Smooth muscle cell (in vitro differentiated cells): ENCODE results near the gene DCAF8. TPM values are rescaled to one million over a fixed set of nuclear protein-coding genes. Genes with fewer than 3 reads are reported as not detected.

Experiments used
- DNase-seq: peaks from one replicate; lab custom pipeline; 2025; ENCODE audit not compliant: unreplicated experiment; lab: John Stamatoyannopoulos, UW
- H2AFZ ChIP-seq: fragments of 200-600 bp; sonication (generic); 2 replicates; pipeline ENCODE4 v1.6.0; 2016; ENCODE audit warnings: antibody characterized with exemption, low read depth, mild to moderate bottlenecking
- H3F3A ChIP-seq: fragments of 200-600 bp; sonication (generic); 2 replicates; pipeline ENCODE4 v1.6.0; 2017; ENCODE audit warnings: antibody characterized with exemption, low read depth
- H3K27ac ChIP-seq: fragments of 200-600 bp; sonication (generic); 2 replicates; pipeline ENCODE4 v1.5.1; 2016; ENCODE audit warnings: low read depth, mild to moderate bottlenecking
- H3K27me3 ChIP-seq: fragments of 200-600 bp; sonication (generic); 2 replicates; pipeline ENCODE4 v1.6.1; 2016; ENCODE audit warnings: low read depth, mild to moderate bottlenecking
- H3K36me3 ChIP-seq: fragments of 200-600 bp; sonication (generic); 2 replicates; pipeline ENCODE4 v1.5.1; 2016; ENCODE audit warnings: low read depth
- H3K4me1 ChIP-seq: fragments of 200-600 bp; sonication (generic); 2 replicates; pipeline ENCODE4 v1.5.1; 2016; ENCODE audit warnings: low read depth
- H3K4me2 ChIP-seq: fragments of 200-600 bp; sonication (generic); 2 replicates; pipeline ENCODE4 v1.6.0; 2016; ENCODE audit warnings: mild to moderate bottlenecking
- H3K4me3 ChIP-seq: fragments of 200-600 bp; sonication (generic); 2 replicates; pipeline ENCODE4 v1.5.1; 2016; ENCODE audit warnings: mild to moderate bottlenecking
- H3K79me2 ChIP-seq: fragments of 200-600 bp; sonication (generic); 2 replicates; pipeline ENCODE4 v1.6.0; 2016; ENCODE audit warnings: low read depth, mild to moderate bottlenecking
- H3K9ac ChIP-seq: fragments of 200-600 bp; sonication (generic); 2 replicates; pipeline ENCODE4 v1.6.0; 2016; ENCODE audit warnings: low read depth
- H3K9me3 ChIP-seq: fragments of 200-600 bp; sonication (generic); replicated peaks from 2 replicates; pipeline ENCODE4 v1.5.1; 2016; ENCODE audit warnings: low read depth
- H4K20me1 ChIP-seq: fragments of 200-600 bp; sonication (generic); 2 replicates; pipeline ENCODE4 v1.6.0; 2016; ENCODE audit warnings: low read depth
- WGBS: methylation state at CpG from one replicate; pipeline ENCODE4 v1.1.7; 2016; ENCODE audit warnings: low lambda C conversion rate; 5-methylcytosine and 5-hydroxymethylcytosine counted together
- polyA plus RNA-seq: library from polyadenylated mRNA; unstranded; fragments of >200 nt; fragmentation: Nextera tagmentation; extraction: Ambion mirVana; gene quantifications from 2 replicates; pipeline ENCODE4 v1.2.1, GENCODE V29; 2016
- total RNA-seq: library from RNA; depleted of rRNA; stranded (reverse); fragments of >200 nt; gene quantifications from 2 replicates; pipeline ENCODE4 v1.2.3, GENCODE V29; 2014
- TF ChIP-seq, protein P1 (sequence below): fragments of 200-600 bp; sonication (generic); IDR thresholded peaks from 2 replicates; pipeline ENCODE4 v1.5.1; 2017; ENCODE audit warnings: borderline replicate concordance, mild to moderate bottlenecking, antibody characterized with exemption; ENCODE audit not compliant: insufficient read depth, poor library complexity, severe bottlenecking

The DCAF8 gene
- total and polyA plus RNA-seq, 2 experiments from 2014 or later, result 63.6 to 79.9 TPM

DNA sequence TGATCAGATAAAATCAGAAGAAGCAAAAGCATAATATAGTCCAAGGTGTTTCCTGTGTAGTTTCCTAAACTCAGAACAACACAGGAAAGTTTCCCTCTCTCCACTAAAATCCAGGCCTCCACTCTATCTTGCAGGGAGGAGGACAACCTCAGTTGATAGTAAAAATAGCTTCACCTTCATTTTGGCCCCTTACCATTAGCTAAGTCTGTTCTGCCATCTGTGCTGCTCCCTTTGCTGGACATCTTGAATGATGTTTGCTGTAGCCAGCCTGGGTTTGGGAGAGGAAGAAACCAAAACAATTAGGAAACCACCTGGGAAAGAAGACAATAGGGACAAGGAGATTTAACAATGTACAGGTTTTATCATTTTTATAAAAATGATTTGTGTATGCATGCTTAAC, 18.6 kb downstream of the DCAF8 start:
- Histone ChIP-seq H3K79me2 (peaks cover 30% of the 10 kb centered on the region), H3F3A (no peaks in the 10 kb centered on the region), H3K27me3 (no peaks in the 10 kb centered on the region), H3K4me2 (no peak overlapping the region), H3K27ac (no peak overlapping the region), H3K9me3 (no peaks in the 10 kb centered on the region), H3K36me3 (no peaks in the 10 kb centered on the region), H3K4me1 (no peaks in the 10 kb centered on the region), H4K20me1 (peaks cover 79% of the 10 kb centered on the region), H3K9ac (no peak overlapping the region), H2AFZ (no peak overlapping the region), H3K4me3 (no peak overlapping the region)
- no peak for DNase-seq
- TF ChIP-seq, protein P1, sequence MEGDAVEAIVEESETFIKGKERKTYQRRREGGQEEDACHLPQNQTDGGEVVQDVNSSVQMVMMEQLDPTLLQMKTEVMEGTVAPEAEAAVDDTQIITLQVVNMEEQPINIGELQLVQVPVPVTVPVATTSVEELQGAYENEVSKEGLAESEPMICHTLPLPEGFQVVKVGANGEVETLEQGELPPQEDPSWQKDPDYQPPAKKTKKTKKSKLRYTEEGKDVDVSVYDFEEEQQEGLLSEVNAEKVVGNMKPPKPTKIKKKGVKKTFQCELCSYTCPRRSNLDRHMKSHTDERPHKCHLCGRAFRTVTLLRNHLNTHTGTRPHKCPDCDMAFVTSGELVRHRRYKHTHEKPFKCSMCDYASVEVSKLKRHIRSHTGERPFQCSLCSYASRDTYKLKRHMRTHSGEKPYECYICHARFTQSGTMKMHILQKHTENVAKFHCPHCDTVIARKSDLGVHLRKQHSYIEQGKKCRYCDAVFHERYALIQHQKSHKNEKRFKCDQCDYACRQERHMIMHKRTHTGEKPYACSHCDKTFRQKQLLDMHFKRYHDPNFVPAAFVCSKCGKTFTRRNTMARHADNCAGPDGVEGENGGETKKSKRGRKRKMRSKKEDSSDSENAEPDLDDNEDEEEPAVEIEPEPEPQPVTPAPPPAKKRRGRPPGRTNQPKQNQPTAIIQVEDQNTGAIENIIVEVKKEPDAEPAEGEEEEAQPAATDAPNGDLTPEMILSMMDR, result no peak

DNA sequence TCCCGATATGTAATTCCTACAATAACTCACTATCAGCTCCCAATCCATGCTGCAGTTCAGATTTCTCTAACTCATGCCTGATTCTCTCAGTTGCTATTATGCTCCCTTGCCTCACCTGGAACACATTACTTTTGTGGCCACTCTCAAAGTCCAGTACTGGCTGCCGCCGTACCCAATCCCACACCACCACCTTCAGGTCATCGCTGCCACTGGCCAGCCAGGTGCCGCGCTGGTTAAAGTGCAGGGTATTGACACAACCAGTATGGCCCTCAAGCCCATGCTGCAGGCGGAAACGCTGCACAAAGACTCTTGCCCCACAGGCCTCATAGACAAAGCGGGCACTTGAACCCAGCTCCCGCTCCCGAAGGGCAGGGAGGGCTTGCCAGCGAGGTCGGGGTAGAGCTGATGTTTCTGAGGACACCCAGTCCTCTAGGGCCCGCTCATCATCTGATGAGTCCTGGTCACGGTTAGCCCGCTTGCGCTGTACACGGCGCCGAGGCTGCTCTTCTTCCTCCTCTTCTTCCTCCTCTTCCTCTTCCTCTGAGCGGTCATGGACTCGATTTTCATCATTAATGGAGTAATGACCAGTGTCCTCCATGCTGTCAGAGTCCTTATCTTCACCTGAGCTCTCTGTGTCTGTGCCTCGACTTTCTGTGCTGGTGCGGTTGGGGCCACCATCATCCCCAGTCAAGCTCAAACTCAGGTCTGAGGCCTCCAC, 22.6 kb downstream of the DCAF8 start:
- no peaks in the 10 kb centered on the region for H3K79me2 ChIP-seq
- H3K4me2 ChIP-seq, result no peak overlapping the region
- no peak overlapping the region for H3K27ac ChIP-seq
- H3K4me3 ChIP-seq, result no peak overlapping the region
- peaks cover 14% of the 10 kb centered on the region for H3K36me3 ChIP-seq
- H2AFZ ChIP-seq, result no peak overlapping the region
- peaks cover 39% of the 10 kb centered on the region for H4K20me1 ChIP-seq
- WGBS, result 97% methylated on average over 24 of the region's 24 CpGs
- TF ChIP-seq, protein P1, result no peak
- no peaks in the 10 kb centered on the region for H3K9me3 ChIP-seq
- DNase-seq, result no peak
- H3K9ac ChIP-seq, result no peak overlapping the region
- H3K4me1 ChIP-seq, result no peaks in the 10 kb centered on the region
- H3K27me3 ChIP-seq, result no peaks in the 10 kb centered on the region
- H3F3A ChIP-seq, result no peaks in the 10 kb centered on the region

DNA sequence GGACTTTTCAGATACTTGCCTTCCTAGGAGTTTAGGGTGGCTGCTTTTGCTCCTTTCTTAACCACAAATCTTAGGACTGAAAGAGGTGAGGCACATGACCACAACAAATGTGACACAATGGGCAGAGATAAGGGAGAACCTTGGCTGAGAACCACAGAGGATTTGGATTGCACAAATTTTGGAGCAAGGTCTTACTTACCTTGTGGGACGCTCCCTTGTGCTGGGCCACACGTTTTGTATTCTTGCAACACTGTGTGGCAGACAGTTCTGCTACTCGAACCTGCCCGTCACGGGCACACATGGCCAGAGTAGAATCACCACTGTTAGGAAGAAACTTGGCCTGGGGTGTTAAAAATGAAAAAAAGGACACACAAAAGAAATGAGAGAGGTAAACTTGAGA, 23.9 kb downstream of the DCAF8 start:
- Histone ChIP-seq H3K9me3 (no peaks in the 10 kb centered on the region), H3K79me2 (no peaks in the 10 kb centered on the region), H4K20me1 (peaks cover 39% of the 10 kb centered on the region), H3K4me3 (no peak overlapping the region), H3K4me1 (no peaks in the 10 kb centered on the region), H3F3A (no peaks in the 10 kb centered on the region), H3K4me2 (no peak overlapping the region), H3K27me3 (no peaks in the 10 kb centered on the region), H3K36me3 (peaks cover 14% of the 10 kb centered on the region), H3K27ac (no peak overlapping the region), H2AFZ (no peak overlapping the region), H3K9ac (no peak overlapping the region)
- TF ChIP-seq, protein P1, result no peak
- 95% methylated on average over 5 of the region's 5 CpGs for WGBS
- DNase-seq, result no peak

DNA sequence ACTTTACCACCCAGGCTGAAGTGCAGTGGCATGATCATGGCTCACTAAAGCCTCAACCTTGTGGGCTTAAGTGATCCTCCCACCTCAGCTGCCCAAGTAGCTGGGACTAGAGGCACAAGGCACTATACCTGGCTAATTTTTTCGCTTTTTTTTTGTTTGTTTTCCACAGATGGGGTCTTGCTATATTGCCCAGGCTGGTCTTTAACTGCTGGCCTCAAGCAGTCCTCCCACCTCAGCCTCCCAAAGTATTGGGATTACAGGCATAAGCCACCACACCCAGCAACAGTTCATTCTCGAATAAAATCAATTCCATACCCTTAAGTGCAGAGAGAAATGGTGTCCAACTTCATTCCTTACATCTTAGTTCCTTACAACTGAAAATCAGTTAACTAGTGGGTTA, 24.8 kb downstream of the DCAF8 start:
- no peak overlapping the region for H3K27ac ChIP-seq
- no peak overlapping the region for H3K4me3 ChIP-seq
- H4K20me1 ChIP-seq, result peaks cover 39% of the 10 kb centered on the region
- no peaks in the 10 kb centered on the region for H3K4me1 ChIP-seq
- H3K4me2 ChIP-seq, result no peak overlapping the region
- H3K79me2 ChIP-seq, result no peaks in the 10 kb centered on the region
- no peaks in the 10 kb centered on the region for H3K9me3 ChIP-seq
- no peak for DNase-seq
- H3K9ac ChIP-seq, result no peak overlapping the region
- H3K36me3 ChIP-seq, result peaks cover 14% of the 10 kb centered on the region
- H2AFZ ChIP-seq, result no peak overlapping the region
- no peaks in the 10 kb centered on the region for H3K27me3 ChIP-seq
- H3F3A ChIP-seq, result no peaks in the 10 kb centered on the region
- TF ChIP-seq, protein P1, result no peak
- WGBS, result 98% methylated on average over 2 of the region's 2 CpGs
